Measurements from ENCODE around the gene TNS4. TPM values are rescaled to one million over a fixed set of nuclear protein-coding genes. Genes with fewer than 3 reads are reported as not detected.

TNS4 gene
- total RNA-seq, 4 donors from 2014 or later: 34.6 to 104 (median 71.1) TPM

DNA sequence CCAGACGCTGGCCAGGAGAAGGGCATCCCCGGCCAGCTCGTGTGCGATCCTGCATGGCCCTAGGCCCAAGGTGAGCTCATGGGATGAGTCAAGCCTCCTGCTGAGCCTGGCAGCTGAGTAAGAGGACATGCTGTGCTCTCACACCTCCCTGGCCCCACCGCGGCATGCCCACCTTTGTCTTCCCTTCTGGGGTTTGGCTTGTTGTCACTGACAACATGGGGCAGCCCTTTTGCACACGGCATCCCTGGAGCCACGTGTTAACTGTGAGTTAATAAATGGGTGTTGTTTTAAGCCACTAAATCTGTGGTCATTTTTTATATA is 8.9 kb upstream of the TNS4 start:
- intact Hi-C loops (cut with DNase I): no loop called here
- H3K4me3 ChIP-seq: no peak overlapping the region
- H3K27me3 ChIP-seq: no peaks in the 10 kb centered on the region
- H3K9me3 ChIP-seq: no peaks in the 10 kb centered on the region
- H3K36me3 ChIP-seq: no peaks in the 10 kb centered on the region
- DNase-seq: no peak
- H3K27ac ChIP-seq: peak overlapping the region; percentile 45 to 86 (median 64)
- peaks cover 0 to 38% (median 11%) of the 10 kb centered on the region in 3 donors for H3K4me1 ChIP-seq
- WGBS, 2 donors: 37 to 63% methylated on average over 4 to 6 of the region's 8 CpGs
- TF ChIP-seq, protein P1, sequence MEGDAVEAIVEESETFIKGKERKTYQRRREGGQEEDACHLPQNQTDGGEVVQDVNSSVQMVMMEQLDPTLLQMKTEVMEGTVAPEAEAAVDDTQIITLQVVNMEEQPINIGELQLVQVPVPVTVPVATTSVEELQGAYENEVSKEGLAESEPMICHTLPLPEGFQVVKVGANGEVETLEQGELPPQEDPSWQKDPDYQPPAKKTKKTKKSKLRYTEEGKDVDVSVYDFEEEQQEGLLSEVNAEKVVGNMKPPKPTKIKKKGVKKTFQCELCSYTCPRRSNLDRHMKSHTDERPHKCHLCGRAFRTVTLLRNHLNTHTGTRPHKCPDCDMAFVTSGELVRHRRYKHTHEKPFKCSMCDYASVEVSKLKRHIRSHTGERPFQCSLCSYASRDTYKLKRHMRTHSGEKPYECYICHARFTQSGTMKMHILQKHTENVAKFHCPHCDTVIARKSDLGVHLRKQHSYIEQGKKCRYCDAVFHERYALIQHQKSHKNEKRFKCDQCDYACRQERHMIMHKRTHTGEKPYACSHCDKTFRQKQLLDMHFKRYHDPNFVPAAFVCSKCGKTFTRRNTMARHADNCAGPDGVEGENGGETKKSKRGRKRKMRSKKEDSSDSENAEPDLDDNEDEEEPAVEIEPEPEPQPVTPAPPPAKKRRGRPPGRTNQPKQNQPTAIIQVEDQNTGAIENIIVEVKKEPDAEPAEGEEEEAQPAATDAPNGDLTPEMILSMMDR (IDR thresholded peaks at IDR 0.05): no peak
- no peak for TF ChIP-seq POLR2A (IDR thresholded peaks at IDR 0.05)

DNA sequence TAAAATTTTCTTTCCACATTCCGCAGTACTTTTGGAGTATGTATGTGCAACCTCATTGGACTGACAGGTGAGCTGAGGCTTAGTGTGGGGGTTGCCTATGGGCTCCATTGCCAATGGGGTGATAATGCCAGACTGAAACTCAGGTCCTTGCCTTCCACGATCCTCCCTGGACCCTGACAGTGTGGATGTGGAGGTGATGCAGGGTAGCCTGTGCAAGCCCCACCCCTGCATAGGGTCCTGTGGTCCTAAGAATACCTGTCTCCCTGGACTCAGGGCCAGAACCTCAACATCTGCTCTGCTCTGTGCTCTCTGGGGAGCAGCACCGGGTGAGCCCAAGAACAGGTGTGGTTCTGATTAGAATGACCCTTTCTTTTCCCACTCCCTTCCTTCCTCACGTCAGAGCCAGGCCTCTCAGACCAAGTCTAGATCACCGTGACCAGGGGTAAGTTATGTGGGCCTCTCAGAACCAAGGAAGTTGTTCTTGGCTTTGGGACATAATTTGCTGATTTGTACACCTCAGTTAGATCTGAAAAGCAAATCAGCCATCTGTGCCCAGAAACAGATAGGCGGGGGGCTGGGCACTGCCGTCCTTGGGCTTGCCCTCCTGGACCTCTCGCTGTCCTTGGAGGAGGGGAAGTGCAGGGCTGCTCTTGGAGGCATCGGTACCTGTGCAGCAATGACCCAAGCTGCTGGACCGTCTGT is 8.4 kb upstream of the TNS4 start:
- Histone ChIP-seq H3K36me3 (no peaks in the 10 kb centered on the region), H3K4me1 (peaks cover 0 to 35% (median 11%) of the 10 kb centered on the region in 3 donors), H3K9me3 (no peaks in the 10 kb centered on the region), H3K27ac (peak overlapping the region; percentile 45 to 86 (median 54)), H3K4me3 (no peak overlapping the region), H3K27me3 (no peaks in the 10 kb centered on the region)
- 62 to 83% methylated on average over 3 to 6 of the region's 10 CpGs for WGBS, 2 donors
- intact Hi-C loops (cut with DNase I): no loop called here
- TF ChIP-seq, protein P1 (IDR thresholded peaks at IDR 0.05): no peak
- TF ChIP-seq POLR2A (IDR thresholded peaks at IDR 0.05): no peak
- DNase-seq: no peak

DNA sequence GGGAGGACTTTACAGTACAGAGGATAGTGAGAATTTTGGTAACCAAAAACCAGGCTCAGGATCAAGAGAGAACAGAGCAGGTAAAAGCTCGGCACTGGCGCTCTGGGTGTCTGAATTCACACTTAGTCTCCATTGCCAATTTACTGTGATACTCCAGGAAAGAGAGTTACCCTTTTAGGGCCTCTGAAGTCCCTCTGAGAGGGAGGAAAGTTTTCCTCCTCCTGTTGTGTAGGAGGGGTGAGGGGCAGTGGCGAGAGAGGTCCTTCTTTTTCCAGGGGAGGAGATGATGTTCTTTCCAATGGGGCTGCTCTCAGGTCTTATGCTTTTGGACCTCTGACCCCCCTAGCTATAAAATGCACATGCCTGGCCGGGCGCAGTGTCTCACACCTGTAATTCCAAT is 5.4 kb upstream of the TNS4 start:
- Histone ChIP-seq H3K4me3 (no peak overlapping the region), H3K27me3 (no peaks in the 10 kb centered on the region), H3K27ac (no peak overlapping the region), H3K36me3 (no peaks in the 10 kb centered on the region), H3K4me1 (peaks cover 0 to 26% (median 11%) of the 10 kb centered on the region in 3 donors), H3K9me3 (no peaks in the 10 kb centered on the region)
- no peak for DNase-seq
- WGBS, 2 donors: 91 to 100% methylated on average over 5 of the region's 5 CpGs
- intact Hi-C loops (cut with DNase I): no loop called here
- TF ChIP-seq POLR2A (IDR thresholded peaks at IDR 0.05): no peak
- TF ChIP-seq, protein P1 (IDR thresholded peaks at IDR 0.05): no peak

DNA sequence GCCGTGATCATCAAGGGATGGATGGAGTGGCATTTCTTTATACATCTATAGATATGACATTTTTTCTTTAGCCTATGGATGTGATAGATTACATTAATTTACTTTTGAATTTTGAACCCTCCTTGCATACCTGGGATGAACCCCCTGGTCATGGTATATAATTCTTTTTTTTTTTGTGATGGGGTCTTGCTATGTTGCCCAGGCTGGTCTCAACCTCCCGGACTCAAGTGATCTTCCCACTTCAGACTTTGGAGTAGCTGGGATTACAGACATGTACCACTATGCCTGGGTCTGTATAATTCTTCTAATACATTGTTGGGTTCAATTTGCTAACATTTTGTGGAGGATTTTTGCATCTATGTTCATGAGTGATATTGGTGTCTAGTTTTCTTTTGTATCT is 1.7 kb upstream of the TNS4 start:
- H3K4me3 ChIP-seq: no peak overlapping the region
- TF ChIP-seq, protein P1 (IDR thresholded peaks at IDR 0.05): no peak
- TF ChIP-seq POLR2A (IDR thresholded peaks at IDR 0.05): no peak
- no peak overlapping the region for H3K27ac ChIP-seq
- 95 to 97% methylated on average over 2 of the region's 2 CpGs for WGBS, 2 donors
- intact Hi-C loops (cut with DNase I): no loop called here
- H3K36me3 ChIP-seq: no peaks in the 10 kb centered on the region
- H3K9me3 ChIP-seq: no peaks in the 10 kb centered on the region
- H3K4me1 ChIP-seq: peaks cover 3 to 32% (median 14%) of the 10 kb centered on the region in 3 donors
- no peak for DNase-seq
- no peaks in the 10 kb centered on the region for H3K27me3 ChIP-seq

DNA sequence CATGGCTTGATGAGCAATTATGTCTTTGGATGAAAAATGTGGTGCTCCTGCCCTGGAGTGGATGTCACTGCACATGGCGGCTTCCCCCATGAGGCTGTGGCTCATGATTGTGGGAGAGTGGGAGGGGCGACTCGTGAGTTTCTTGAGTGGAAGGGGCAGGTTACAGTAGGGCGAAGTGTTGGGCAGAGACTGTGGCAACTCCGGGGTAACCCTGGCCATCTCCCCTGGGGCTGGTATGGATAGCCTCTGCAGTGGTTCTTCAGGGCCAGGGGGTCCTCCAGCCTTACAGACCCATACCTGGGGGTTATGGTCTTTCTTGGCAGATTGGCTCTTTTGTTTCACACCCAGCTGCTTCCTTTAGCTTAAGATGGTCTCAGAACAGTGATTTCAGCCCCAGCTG is 1.3 kb upstream of the TNS4 start:
- no peaks in the 10 kb centered on the region for H3K36me3 ChIP-seq
- intact Hi-C loops (cut with DNase I): no loop called here
- TF ChIP-seq, protein P1 (IDR thresholded peaks at IDR 0.05): no peak
- no peak for TF ChIP-seq POLR2A (IDR thresholded peaks at IDR 0.05)
- DNase-seq: no peak
- H3K9me3 ChIP-seq: no peaks in the 10 kb centered on the region
- 92 to 97% methylated on average over 5 of the region's 5 CpGs for WGBS, 2 donors
- no peak overlapping the region for H3K27ac ChIP-seq
- H3K4me3 ChIP-seq: no peak overlapping the region
- H3K4me1 ChIP-seq: peaks cover 3 to 37% (median 14%) of the 10 kb centered on the region in 3 donors
- H3K27me3 ChIP-seq: no peaks in the 10 kb centered on the region

Data from esophagus squamous epithelium (tissue), 5 donors.